NCI-H446 treated with DMSO at 0.1 percent for 48 hours (cell line): Measurements from ENCODE around the gene TXNRD3.
"Not testable (repeated sequence)": the region's sequence is repeated elsewhere in the genome, so short reads cannot be mapped to it uniquely, and the experiment has no call there.

ENCODE experiments used
- DNase-seq: peaks from one replicate; lab custom pipeline; 2025; lab: John Stamatoyannopoulos, UW

The TXNRD3 gene

GRCh38 chr3:126646674-126647073, 8.2 kb downstream of the TXNRD3 start:
- DNase-seq, result no peak

GRCh38 chr3:126644615-126645014, 10.3 kb downstream of the TXNRD3 start:
- no peak for DNase-seq

- DNase-seq, result no peak
Observed at GRCh38 chr3:126638790-126639189, 16.1 kb downstream of the TXNRD3 start.

- DNase-seq, result no peak
Observed at GRCh38 chr3:126636436-126636835, 18.5 kb downstream of the TXNRD3 start.

- no peak for DNase-seq
Observed at GRCh38 chr3:126634803-126635202, 20.1 kb downstream of the TXNRD3 start.

GRCh38 chr3:126630020-126630419, 24.9 kb downstream of the TXNRD3 start:
- DNase-seq, result no peak

- not testable (repeated sequence) for DNase-seq
Observed at GRCh38 chr3:126625735-126626134, 29.2 kb downstream of the TXNRD3 start.

- DNase-seq, result no peak
Observed at GRCh38 chr3:126622694-126623093, 32.2 kb downstream of the TXNRD3 start.

GRCh38 chr3:126621627-126622345, 33.1 kb downstream of the TXNRD3 start:
- no peak for DNase-seq

GRCh38 chr3:126621171-126621570, 33.8 kb downstream of the TXNRD3 start:
- peak; percentile 42 for DNase-seq

- DNase-seq, result no peak
Observed at GRCh38 chr3:126620738-126621137, 34.2 kb downstream of the TXNRD3 start.

GRCh38 chr3:126618760-126619159, 36.2 kb downstream of the TXNRD3 start:
- no peak for DNase-seq

GRCh38 chr3:126618021-126618420, 36.9 kb downstream of the TXNRD3 start:
- no peak for DNase-seq

GRCh38 chr3:126617571-126617970, 37.4 kb downstream of the TXNRD3 start:
- DNase-seq, result no peak

- DNase-seq, result no peak
Observed at GRCh38 chr3:126616931-126617330, 38.0 kb downstream of the TXNRD3 start.

- DNase-seq, result no peak
Observed at GRCh38 chr3:126613479-126614188, 41.3 kb downstream of the TXNRD3 start.

- no peak for DNase-seq
Observed at GRCh38 chr3:126612479-126613205, 42.3 kb downstream of the TXNRD3 start.

GRCh38 chr3:126609909-126610308, 45.0 kb downstream of the TXNRD3 start:
- DNase-seq, result no peak

GRCh38 chr3:126607214-126607908, 47.6 kb downstream of the TXNRD3 start:
- DNase-seq, result no peak

- no peak for DNase-seq
Observed at GRCh38 chr3:126606001-126606400, 48.9 kb downstream of the TXNRD3 start.

- DNase-seq, result no peak
Observed at GRCh38 chr3:126604691-126605090, 50.2 kb downstream of the TXNRD3 start.

- no peak for DNase-seq
Observed at GRCh38 chr3:126599101-126599500, 55.8 kb downstream of the TXNRD3 start.
